Karpas-422 (cell line): ENCODE data around the gene CTAG1B. TPM values are rescaled to one million over a fixed set of nuclear protein-coding genes. Genes with fewer than 3 reads are reported as not detected.

Experiments used
- DNase-seq: peaks from one replicate; pipeline ENCODE4 v3.0.0-alpha.2; 2015
- H2AFZ ChIP-seq: fragments of 200-600 bp; sonication (generic); 2 replicates; pipeline ENCODE4 v1.6.1; 2014; ENCODE audit warnings: antibody characterized with exemption, low read length, mixed read lengths
- H3K27ac ChIP-seq: fragments of 200-600 bp; sonication (generic); 2 replicates; pipeline ENCODE4 v1.5.1; 2014; ENCODE audit warnings: mild to moderate bottlenecking, low read length, moderate library complexity
- H3K27me3 ChIP-seq: fragments of 200-600 bp; sonication (generic); 2 replicates; pipeline ENCODE4 v1.6.1; 2014; ENCODE audit warnings: low read length, mixed read lengths
- H3K36me3 ChIP-seq: fragments of 200-600 bp; sonication (generic); 2 replicates; pipeline ENCODE4 v1.6.1; 2014; ENCODE audit warnings: low read length, mixed read lengths; ENCODE audit not compliant: insufficient read depth
- H3K4me1 ChIP-seq: fragments of 200-600 bp; sonication (generic); 2 replicates; pipeline ENCODE4 v1.6.1; 2014; ENCODE audit warnings: mild to moderate bottlenecking, low read length, mixed read lengths
- H3K4me2 ChIP-seq: fragments of 200-600 bp; sonication (generic); 2 replicates; pipeline ENCODE4 v1.6.1; 2014; ENCODE audit warnings: low read length, low read depth, mild to moderate bottlenecking; ENCODE audit not compliant: poor library complexity, severe bottlenecking
- H3K4me3 ChIP-seq: fragments of 200-600 bp; sonication (generic); 2 replicates; pipeline ENCODE4 v1.5.1; 2014; ENCODE audit warnings: mild to moderate bottlenecking, antibody characterized with exemption, low read length, mixed read lengths
- H3K79me2 ChIP-seq: fragments of 200-600 bp; sonication (generic); 2 replicates; pipeline ENCODE4 v1.6.1; 2014; ENCODE audit warnings: mild to moderate bottlenecking, low read length, mixed read lengths
- H3K9ac ChIP-seq: fragments of 200-600 bp; sonication (generic); 2 replicates; pipeline ENCODE4 v1.6.0; 2014; ENCODE audit warnings: low read length
- H3K9me2 ChIP-seq: fragments of 200-600 bp; sonication (generic), shearing (Covaris generic); replicated peaks from 2 replicates; pipeline ENCODE4 v1.6.0; 2014; ENCODE audit warnings: mild to moderate bottlenecking, low read length, moderate library complexity; ENCODE audit not compliant: insufficient read depth
- H3K9me3 ChIP-seq: fragments of 300-700, 200-600 bp; sonication (generic); 2 replicates; pipeline ENCODE4 v1.6.1; 2014; ENCODE audit warnings: low read length, mixed read lengths
- H4K20me1 ChIP-seq: fragments of 200-600 bp; sonication (generic); 2 replicates; pipeline ENCODE4 v1.6.1; 2014; ENCODE audit warnings: mild to moderate bottlenecking, antibody characterized with exemption, low read length, low read depth; ENCODE audit not compliant: insufficient read depth
- total RNA-seq: library from RNA; depleted of rRNA; stranded (reverse); fragments of >200 nt; shearing (Covaris generic); gene quantifications from 2 replicates; pipeline ENCODE4 v1.2.3, GENCODE V29; 2014; ENCODE audit warnings: low replicate concordance

The CTAG1B gene
- total RNA-seq, 1 experiment from 2014 or later, result not detected

- no peak overlapping the region for H2AFZ ChIP-seq
- no peak overlapping the region for H3K4me2 ChIP-seq
Observed at GRCh38 chrX:154600759-154601374, 18.2 kb downstream of the CTAG1B start.

GRCh38 chrX:154599531-154599930, 19.6 kb downstream of the CTAG1B start:
- peak; percentile 30 for DNase-seq
- Histone ChIP-seq H2AFZ (no peak overlapping the region), H3K9me3 (no peaks in the 10 kb centered on the region), H3K4me2 (no peak overlapping the region), H3K9ac (no peak overlapping the region), H3K79me2 (no peaks in the 10 kb centered on the region), H4K20me1 (no peaks in the 10 kb centered on the region), H3K27me3 (no peaks in the 10 kb centered on the region), H3K9me2 (no peaks in the 10 kb centered on the region), H3K36me3 (no peaks in the 10 kb centered on the region), H3K4me3 (no peak overlapping the region), H3K4me1 (no peaks in the 10 kb centered on the region), H3K27ac (no peak overlapping the region)

More at GRCh38 chrX:154600759-154601374, 18.2 kb downstream of the CTAG1B start:
- no peak overlapping the region for H3K9ac ChIP-seq
- no peak overlapping the region for H3K4me3 ChIP-seq
- H3K36me3 ChIP-seq, result no peaks in the 10 kb centered on the region
- H3K27me3 ChIP-seq, result no peaks in the 10 kb centered on the region
- H3K9me2 ChIP-seq, result no peaks in the 10 kb centered on the region
- H3K9me3 ChIP-seq, result no peaks in the 10 kb centered on the region
- no peaks in the 10 kb centered on the region for H3K4me1 ChIP-seq
- H4K20me1 ChIP-seq, result no peaks in the 10 kb centered on the region
- H3K79me2 ChIP-seq, result no peaks in the 10 kb centered on the region
- no peak overlapping the region for H3K27ac ChIP-seq
- peak; percentile 23 for DNase-seq

GRCh38 chrX:154598656-154599055, 20.4 kb downstream of the CTAG1B start:
- DNase-seq, result peak; percentile 20
- Histone ChIP-seq H3K27ac (no peak overlapping the region), H3K9me3 (no peaks in the 10 kb centered on the region), H3K4me2 (no peak overlapping the region), H2AFZ (no peak overlapping the region), H3K4me3 (no peak overlapping the region), H3K36me3 (no peaks in the 10 kb centered on the region), H3K9me2 (no peaks in the 10 kb centered on the region), H3K9ac (no peak overlapping the region), H3K27me3 (no peaks in the 10 kb centered on the region), H3K79me2 (no peaks in the 10 kb centered on the region), H4K20me1 (no peaks in the 10 kb centered on the region), H3K4me1 (no peaks in the 10 kb centered on the region)

GRCh38 chrX:154597221-154597620, 21.9 kb downstream of the CTAG1B start:
- H2AFZ ChIP-seq, result no peak overlapping the region
- no peak overlapping the region for H3K4me3 ChIP-seq
- no peaks in the 10 kb centered on the region for H3K9me3 ChIP-seq
- no peak overlapping the region for H3K9ac ChIP-seq
- H3K36me3 ChIP-seq, result no peaks in the 10 kb centered on the region
- H3K79me2 ChIP-seq, result no peaks in the 10 kb centered on the region
- H3K27me3 ChIP-seq, result no peaks in the 10 kb centered on the region
- no peaks in the 10 kb centered on the region for H3K9me2 ChIP-seq
- H3K27ac ChIP-seq, result no peak overlapping the region
- no peak for DNase-seq
- no peaks in the 10 kb centered on the region for H4K20me1 ChIP-seq
- no peaks in the 10 kb centered on the region for H3K4me1 ChIP-seq
- no peak overlapping the region for H3K4me2 ChIP-seq

- no peaks in the 10 kb centered on the region for H3K9me2 ChIP-seq
- no peaks in the 10 kb centered on the region for H3K4me1 ChIP-seq
- H3K4me3 ChIP-seq, result no peak overlapping the region
- H3K9me3 ChIP-seq, result no peaks in the 10 kb centered on the region
- H3K4me2 ChIP-seq, result no peak overlapping the region
- no peaks in the 10 kb centered on the region for H4K20me1 ChIP-seq
- H3K27me3 ChIP-seq, result no peaks in the 10 kb centered on the region
- no peaks in the 10 kb centered on the region for H3K79me2 ChIP-seq
- no peaks in the 10 kb centered on the region for H3K36me3 ChIP-seq
- peak; percentile 31 for DNase-seq
- H3K27ac ChIP-seq, result no peak overlapping the region
- no peak overlapping the region for H2AFZ ChIP-seq
- H3K9ac ChIP-seq, result no peak overlapping the region
Observed at GRCh38 chrX:154596290-154596929, 22.7 kb downstream of the CTAG1B start.

GRCh38 chrX:154595559-154596249, 23.4 kb downstream of the CTAG1B start:
- H3K9me2 ChIP-seq, result no peaks in the 10 kb centered on the region
- no peak overlapping the region for H3K27ac ChIP-seq
- no peak overlapping the region for H3K4me3 ChIP-seq

GRCh38 chrX:154594491-154594890, 24.6 kb downstream of the CTAG1B start:
- Histone ChIP-seq H3K27me3 (no peaks in the 10 kb centered on the region), H3K4me2 (no peak overlapping the region), H3K79me2 (no peaks in the 10 kb centered on the region), H3K27ac (no peak overlapping the region), H4K20me1 (no peaks in the 10 kb centered on the region), H2AFZ (no peak overlapping the region), H3K9ac (no peak overlapping the region), H3K36me3 (no peaks in the 10 kb centered on the region), H3K9me3 (no peaks in the 10 kb centered on the region), H3K9me2 (no peaks in the 10 kb centered on the region), H3K4me3 (no peak overlapping the region), H3K4me1 (no peaks in the 10 kb centered on the region)
- no peak for DNase-seq

More at GRCh38 chrX:154595559-154596249, 23.4 kb downstream of the CTAG1B start:
- no peaks in the 10 kb centered on the region for H4K20me1 ChIP-seq
- no peaks in the 10 kb centered on the region for H3K79me2 ChIP-seq
- no peaks in the 10 kb centered on the region for H3K36me3 ChIP-seq
- no peaks in the 10 kb centered on the region for H3K9me3 ChIP-seq
- no peaks in the 10 kb centered on the region for H3K4me1 ChIP-seq
- no peak overlapping the region for H2AFZ ChIP-seq
- no peak overlapping the region for H3K4me2 ChIP-seq
- no peak overlapping the region for H3K9ac ChIP-seq
- no peaks in the 10 kb centered on the region for H3K27me3 ChIP-seq
- no peak for DNase-seq

- DNase-seq, result peak; percentile 31
- H3K9me3 ChIP-seq, result no peaks in the 10 kb centered on the region
- no peaks in the 10 kb centered on the region for H3K36me3 ChIP-seq
Observed at GRCh38 chrX:154593201-154593600, 25.9 kb downstream of the CTAG1B start.

More at GRCh38 chrX:154593201-154593600, 25.9 kb downstream of the CTAG1B start:
- Histone ChIP-seq H4K20me1 (no peaks in the 10 kb centered on the region), H3K27me3 (no peaks in the 10 kb centered on the region), H3K4me2 (no peak overlapping the region), H3K9ac (no peak overlapping the region), H3K4me3 (no peak overlapping the region), H3K27ac (no peak overlapping the region), H3K4me1 (no peaks in the 10 kb centered on the region), H3K79me2 (no peaks in the 10 kb centered on the region), H3K9me2 (no peaks in the 10 kb centered on the region), H2AFZ (no peak overlapping the region)
